GM21390 (cell line): Measurements from ENCODE around the gene SLC7A11.

ENCODE experiments used
- ATAC-seq: cut with Tn5 transposase; IDR thresholded peaks from one replicate; pipeline ENCODE4 v1.9.1; 2021; ENCODE audit not compliant: unreplicated experiment

The SLC7A11 gene

DNA sequence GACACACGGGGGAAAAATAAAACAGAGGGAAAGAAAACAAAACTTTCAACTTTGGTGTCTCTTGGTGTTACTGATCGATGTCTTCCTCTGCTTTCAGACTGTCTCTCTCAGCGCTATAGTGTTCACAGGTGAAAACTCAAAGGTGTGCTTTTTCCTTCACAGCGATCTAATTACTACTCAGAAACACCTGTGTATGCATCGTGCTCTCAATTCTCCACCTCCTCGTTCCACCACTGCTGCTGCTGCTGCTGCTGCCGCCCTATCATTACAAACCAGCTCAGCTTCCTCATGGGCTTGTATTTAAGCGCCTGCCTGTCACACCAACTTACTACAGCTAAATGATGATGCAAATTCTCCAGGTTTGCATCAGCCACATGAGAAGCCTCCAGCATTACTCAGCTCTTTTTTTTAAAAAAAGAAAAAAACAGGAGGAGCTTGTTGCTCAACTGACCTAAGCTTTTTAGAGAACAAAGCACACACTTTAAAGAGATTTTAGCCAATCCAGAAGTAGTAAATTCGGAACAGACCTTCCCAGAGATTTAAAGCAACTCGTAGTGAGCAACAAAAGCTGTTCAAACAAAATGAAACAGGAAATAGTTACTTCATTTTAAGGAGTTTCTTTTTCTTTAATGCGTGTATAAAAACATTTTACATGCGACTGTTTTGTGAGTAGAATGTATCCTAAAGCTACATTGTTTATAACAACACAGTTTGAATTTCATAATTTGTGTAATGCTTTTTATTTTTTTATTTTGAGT lies at the start of gene SLC7A11:
Gene SLC7A11 (minus strand): TSS at position 274 of the 758 bp plus-strand sequence. CDS start 280 bp downstream, outside the sequence.
- peak; percentile 98 for ATAC-seq

DNA sequence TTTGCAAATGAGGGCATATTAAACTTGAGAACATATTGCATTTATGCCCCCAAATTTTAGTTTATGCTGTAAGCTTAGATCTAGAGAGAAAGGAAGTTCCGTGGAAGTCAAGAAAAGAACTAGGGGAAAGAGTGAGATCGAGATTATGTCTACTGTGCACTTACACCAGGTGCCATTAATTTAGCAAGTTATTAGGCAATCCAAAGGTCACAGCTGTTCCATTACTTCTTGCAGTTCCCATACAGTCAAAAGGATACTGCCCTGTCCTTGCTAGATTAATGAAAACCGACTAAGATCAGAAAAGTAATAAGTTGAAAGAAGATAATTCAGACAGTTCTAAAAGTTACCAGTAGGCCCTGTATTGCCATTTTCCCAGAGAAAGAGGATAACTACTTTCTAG lies 49.3 kb upstream of the SLC7A11 start:
- no peak for ATAC-seq

DNA sequence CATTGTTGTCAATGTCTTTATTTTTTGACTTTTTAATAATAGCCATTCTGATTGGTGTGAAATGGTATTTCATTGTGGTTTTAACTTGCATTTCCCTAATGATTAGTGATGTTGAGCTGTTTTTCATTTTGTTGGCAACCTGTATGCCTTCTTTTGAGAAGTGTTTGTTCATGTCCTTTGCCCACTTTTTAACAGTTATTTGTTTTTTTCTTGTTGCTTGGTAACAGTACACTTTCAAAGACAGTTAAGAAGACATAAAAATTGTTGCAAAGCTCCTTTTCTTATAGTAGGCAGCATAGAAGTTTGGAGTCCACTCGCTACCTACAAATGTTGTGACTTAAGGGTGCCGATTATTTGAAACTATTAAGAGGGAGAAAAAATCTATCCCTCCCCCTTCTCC lies 48.7 kb upstream of the SLC7A11 start:
- no peak for ATAC-seq

DNA sequence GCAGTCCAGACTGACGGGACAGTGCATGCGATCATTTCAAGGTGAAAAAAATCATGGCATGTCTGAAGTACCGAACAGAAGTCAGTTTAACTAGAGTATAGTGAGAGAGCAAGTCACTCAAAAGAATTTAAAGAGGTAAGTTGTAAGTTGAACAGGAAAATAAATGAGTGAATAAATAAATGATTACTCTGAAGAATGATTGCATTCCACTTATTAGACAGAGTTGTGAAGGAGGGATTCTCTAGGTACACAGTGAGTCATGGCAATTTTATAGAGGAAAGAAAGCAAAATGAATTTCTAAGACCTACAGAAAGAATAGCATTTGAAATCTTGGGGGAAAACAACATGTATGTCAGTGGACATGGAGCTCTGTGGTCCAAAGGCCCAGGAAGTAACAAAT lies 37.1 kb upstream of the SLC7A11 start:
- no peak for ATAC-seq

DNA sequence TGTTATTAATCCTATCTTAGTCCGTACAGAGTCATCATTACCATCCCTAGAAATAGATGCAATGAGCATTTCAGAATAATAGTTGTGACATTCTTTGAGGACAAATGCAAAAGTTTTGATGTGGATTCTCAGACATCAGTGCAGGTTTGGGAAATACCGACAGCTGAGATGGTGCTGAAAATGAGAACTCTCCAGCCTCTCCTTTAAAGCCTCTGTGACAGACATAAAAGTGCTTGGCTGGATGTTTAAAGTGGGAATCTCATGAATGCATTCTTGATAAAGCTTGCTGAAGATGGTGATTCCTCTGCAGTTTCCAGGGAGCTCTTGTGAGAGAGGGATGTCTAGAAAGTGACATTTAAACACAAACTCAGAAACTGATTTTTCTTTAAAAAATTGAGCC lies 35.0 kb upstream of the SLC7A11 start:
- no peak for ATAC-seq

DNA sequence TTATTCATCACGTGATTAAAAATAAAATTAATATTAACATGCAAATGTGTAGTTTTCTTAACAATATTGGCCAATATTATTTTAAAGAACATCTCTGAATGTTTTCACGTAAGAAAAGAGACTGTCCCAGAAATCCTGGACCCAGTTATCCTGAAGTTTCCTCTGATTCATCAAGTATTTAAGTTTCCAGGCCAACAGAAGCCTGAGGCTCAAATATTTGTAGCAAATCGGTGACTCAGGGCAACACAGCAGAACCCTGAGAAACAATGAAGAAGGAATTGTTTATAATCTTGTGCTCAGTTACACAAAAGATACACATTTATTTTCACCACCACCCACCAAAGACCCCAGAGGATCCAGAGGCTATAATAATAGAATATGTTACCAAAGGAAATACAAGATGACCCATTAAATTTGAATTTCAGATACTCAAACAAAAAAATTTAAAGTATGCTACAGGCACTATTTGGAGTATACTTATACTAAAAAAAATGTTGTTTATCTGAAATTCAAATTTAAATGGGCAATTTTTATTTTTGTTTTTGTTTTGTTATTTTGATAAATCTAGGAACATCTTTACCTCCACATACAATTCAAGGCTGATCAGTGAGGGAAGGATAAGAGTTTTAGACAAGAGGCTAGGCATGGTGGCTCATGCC lies 33.9 kb upstream of the SLC7A11 start:
- no peak for ATAC-seq

DNA sequence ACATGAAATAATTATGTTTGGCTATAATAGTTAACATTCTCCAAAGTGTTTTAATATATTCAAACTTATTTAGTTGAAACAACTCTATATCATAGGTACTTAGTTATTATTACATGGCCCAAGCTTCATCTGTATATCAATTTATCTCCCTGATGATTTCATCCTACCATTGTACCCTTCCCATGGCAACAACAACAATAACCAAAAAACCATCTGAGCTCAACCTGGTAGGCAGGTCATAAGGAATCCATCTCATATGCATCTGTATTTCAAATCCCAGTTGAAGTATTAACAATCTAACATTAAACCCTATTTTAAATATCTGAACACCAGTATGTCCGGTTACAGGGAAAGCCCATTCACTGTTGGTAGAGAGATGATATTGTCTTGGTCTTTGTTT lies 33.1 kb upstream of the SLC7A11 start:
- no peak for ATAC-seq

DNA sequence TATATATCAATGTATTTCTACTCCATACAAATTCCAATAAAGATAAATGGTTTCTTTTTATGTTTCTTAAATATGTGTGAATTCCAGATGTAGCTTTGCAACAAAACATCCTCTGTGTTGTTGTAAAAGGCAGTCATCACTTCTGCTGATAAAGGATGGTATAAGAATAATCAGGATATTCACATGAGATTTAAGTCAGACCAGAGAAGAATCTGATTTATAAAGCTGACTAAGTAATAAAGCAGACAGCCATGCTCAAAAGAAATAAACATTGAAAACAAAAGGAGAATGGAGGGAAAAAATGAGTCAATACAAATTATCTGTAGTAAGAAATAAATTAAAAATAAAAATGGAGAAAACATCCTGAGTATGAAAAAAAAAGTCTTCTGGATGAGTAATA lies 27.0 kb upstream of the SLC7A11 start:
- ATAC-seq, result no peak

DNA sequence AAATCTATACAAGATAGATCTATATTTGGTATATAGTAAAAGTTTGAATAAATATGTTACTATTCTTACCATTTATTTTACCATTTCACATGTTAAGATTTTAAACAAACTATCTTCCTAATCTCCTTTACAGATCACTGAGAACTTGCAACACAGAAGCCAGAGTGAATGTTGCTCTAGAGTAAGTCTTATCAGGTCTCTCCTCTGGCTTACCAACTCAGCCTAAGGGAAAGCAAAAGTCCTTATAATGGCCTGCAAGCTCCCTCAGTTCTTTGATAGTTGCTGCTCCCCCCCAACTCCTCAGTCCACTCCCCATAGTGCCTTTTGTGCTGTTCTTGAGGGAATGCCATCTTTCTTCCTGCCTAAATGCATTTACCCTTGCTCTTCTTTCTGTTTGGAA lies 25.7 kb upstream of the SLC7A11 start:
- ATAC-seq, result no peak

DNA sequence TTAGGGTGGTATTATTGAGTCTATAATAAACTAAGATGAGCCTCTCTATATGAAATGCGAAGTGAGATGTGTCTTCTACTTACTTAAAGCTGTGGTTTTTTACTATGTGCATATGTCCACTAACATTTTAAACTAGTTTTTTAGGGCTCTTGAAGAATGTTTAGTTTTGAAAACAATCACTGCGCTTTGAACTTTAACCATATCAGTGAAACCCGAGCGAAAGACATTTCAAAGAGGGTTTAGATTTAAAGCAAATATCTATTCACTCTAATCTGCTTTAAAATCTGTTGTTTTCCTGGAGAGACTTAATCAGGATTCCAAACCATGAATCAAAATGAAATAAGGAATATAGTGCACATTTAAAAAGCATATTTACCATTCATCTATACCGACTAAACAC lies 24.8 kb upstream of the SLC7A11 start:
- no peak for ATAC-seq

DNA sequence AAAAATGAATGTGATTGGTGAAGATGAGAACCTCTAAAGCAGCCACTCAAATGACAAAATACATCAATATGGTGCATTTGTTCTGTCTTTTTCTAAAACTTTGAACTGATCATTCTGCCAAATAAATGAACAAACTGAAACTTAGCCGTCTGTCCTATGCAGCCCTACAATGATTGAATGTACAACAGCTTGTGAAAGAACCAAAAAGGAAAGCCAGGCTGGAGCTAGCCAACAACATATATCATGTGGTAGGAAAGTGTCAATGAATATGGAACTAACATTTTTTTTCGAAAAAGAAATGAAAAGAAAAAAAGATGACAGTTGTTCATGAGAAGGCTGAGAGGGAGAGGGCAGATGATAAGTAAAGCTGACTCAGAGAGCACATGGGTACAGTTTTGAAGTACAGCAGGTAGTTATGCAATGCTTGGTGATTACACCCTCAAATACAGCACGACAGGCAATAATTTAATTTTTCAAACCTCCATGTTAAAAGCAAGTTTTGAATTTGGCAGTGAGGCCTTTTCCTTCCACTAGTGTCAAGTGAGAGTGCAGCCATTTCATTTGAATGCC lies 21.2 kb upstream of the SLC7A11 start:
- ATAC-seq, result no peak

DNA sequence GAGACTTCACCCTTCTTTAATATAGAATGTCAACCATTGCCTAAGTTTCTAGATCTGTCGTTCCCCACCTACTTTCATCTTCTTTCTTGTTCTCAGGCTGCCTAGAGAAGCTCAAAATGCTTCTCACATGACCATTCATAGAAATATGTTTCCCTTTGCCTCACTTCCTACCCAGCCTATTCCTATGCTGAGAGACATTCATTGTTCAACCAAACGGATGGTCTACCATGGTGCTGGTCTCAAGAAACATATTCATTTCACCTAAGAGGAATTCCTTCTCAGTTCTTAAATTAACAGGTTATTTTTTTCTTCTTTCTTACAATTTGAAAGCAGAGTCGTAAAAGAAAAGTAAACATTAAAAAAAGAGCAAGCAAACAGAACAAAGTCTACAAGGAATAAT lies 20.3 kb upstream of the SLC7A11 start:
- ATAC-seq, result no peak

DNA sequence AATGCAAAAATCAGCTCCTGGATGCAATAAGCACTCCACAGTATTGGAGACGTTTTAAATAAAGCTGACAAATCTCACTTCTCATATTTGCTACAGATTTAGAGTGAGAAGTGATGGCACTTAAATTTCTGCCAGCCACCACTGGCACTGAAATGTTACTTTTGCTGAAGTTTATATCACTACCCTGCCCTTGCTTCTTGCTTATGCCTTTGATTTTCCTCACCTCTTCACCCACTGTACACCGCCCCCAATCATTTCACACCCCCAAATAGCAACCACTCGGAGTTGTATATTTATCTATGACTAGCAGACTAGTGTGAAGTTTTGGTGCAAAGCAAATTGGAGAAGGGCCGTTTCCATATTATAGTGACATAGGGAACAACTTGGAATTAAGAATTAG lies 19.9 kb upstream of the SLC7A11 start:
- no peak for ATAC-seq

DNA sequence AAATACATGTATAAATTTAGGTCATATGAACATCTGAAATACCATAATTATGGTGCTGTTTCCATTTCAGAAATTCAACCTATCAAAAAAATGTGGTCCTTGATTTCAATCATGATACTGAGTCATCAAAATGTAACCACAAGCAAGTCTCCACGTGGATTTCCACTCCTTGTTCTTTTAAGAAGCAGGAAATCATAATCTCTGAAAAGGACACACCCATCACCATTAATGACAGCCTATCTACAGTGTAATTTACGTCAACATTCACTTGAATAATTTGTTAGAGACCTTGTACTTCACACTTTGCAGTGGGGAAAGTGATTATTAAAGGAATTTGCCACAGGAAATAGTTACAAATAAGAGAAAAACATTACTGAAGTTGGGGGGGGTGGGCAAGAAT lies 17.7 kb upstream of the SLC7A11 start:
- no peak for ATAC-seq

DNA sequence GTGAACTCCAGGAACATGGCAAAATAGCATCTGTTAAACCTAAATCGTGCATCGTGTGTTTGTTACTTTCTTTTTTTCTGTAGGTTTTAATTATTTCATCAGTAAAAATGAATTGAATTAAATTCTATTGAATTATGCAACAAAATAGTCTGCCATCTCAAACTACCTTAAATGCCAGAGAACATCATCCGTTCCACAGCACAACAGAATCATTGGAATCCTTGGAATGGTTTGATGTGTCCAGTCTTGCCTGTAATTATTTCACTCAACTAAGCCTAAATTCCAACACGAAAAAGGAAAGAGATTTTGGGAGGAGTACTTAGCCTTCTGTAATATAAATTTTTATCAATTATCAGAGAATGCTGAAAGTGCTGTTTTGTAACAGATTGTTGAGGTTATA lies 17.1 kb upstream of the SLC7A11 start:
- ATAC-seq, result no peak

DNA sequence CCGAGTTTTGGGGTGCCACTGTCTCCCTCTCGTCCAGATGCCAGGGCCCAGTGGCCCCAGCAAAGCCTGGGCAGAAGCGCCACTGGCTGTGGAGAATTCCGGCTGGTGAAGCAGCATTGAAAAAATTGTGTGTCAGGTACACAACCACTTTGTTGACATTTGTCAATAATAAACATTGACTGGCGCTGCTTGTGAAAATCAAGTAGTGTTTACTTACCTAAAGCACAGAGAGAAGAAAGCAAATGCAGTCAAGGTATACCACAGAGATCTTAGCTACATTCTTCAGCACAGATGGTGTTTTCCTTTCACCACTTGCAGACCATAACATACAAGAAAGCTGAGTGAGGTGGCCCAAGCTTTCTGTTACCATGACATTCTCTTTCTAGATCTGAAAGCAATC lies 14.5 kb upstream of the SLC7A11 start:
- no peak for ATAC-seq

DNA sequence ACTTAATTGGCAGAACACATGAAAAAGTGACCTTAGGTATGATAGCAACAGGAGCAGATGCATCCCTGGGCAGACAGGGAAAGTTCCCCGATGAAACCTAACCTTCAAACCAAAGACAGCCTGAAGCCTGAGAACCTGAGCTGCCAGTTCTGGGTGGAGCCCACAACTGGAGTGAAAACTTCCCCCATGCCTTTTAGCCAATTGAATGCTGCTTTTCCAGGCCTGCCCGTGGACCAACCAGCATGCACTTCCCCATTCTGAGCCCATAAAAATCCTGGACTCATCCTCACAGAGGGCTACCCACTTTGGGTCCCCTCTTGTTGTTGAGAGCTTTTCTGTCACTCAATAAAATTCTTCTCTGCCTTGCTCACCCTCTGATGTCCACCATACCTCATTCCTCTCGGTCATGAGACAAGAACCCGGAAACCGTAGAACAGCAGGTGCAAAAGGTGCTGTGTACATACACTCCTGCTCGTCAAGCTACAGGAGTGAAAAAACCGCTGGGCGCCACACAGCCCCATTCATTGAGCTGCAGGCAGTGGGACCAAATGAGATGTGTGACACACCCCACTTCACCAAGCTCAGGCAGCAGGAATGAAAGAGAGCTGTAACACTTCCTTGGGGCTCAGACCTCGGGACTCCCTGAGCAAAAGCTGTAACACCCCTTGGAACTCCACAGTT lies 13.9 kb upstream of the SLC7A11 start:
- no peak for ATAC-seq

DNA sequence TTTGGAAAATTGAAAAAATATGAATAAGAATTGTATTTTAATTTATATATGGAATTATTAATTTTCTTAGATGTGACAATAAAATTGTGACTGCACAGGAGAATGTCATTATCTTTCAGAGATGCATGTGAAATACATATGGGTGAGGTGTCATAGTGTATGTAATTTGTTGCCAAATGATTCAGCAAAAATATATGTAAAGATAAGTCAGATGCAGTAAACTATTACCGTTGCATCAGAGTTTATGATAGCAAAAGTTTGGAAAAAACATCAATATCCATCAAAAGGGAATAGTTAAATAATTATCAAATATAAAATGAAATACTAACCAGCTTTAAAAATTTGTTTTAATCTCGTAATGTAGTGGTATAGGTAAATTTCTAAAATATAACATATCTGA lies 10.4 kb upstream of the SLC7A11 start:
- ATAC-seq, result no peak

DNA sequence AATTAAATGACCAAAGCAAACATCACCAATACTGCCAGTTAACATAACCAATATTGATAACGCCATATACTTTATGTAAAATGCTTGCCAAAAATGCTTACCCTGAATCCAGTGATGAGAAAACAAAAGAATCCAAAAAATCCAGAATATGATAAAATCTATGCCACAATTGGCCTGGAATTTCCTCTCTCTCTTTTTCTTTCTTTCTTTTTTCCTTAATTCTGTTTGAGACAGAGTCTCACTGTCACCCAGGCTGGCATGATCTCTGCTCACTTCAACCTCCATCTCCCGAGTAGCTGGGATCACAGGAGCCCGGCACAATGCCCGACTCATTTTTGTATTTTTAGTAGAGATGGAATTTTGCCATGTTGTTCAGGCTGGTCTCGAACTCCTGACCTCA lies 9.8 kb upstream of the SLC7A11 start:
- no peak for ATAC-seq

DNA sequence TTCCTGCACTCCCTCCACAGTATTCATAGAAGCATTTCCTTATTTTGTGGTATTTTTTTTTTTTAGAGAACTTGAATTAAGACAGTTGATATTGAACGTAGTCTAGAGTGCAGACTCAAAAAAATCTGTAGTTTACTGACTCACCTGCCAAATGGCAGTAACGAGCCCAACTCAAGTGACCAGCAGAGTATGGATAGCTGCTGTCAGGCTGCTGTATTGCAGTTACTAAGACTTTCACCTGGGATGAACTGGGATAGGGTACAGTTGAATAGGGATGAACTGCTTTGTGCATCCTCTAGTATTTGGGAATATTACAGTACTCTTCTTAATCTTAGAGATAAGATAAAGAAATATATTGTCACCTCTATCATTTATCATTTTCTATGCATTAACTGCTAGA lies 7.0 kb upstream of the SLC7A11 start:
- ATAC-seq, result no peak

DNA sequence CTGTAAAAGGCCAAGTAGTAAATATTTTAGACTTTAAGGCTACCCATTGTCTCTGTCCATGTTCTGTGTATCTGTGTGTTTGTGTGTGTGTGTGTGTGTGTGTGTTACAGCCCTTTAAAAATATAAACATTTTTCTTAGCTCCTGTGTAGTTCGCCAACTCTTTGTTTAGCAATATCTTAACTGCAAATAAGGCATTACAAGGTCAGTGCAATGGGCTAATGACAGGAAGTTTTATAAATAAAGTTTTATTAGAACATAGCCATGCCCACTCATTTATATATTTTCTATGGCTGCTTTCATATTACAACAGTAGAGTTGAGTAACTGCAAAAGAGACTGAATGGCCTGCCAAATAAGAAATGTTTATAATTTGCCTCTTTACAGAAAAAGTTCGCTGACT lies 5.9 kb upstream of the SLC7A11 start:
- no peak for ATAC-seq

DNA sequence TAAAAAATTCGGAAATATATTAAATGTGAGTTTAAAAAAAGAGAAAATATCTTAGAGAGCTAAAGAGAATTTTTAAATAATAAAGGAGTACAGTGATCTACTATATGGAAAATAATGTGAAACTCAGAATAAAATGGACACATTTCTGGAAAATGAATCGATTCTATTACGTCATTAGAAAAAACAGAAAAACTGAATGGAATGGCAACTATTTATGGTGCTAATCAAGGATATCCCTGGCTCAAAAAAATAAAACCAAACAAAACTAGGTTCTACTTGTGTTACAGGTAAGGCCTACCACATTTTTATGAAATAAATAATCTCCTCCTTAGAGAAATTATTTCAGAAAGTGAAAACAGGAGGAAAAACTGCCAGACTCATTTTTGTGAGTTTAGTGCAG lies 5.5 kb upstream of the SLC7A11 start:
- no peak for ATAC-seq
